Measurements from ENCODE around the gene TRIM32.
"Not testable (repeated sequence)": the region's sequence is repeated elsewhere in the genome, so short reads cannot be mapped to it uniquely, and the experiment has no call there.

The TRIM32 gene

DNA sequence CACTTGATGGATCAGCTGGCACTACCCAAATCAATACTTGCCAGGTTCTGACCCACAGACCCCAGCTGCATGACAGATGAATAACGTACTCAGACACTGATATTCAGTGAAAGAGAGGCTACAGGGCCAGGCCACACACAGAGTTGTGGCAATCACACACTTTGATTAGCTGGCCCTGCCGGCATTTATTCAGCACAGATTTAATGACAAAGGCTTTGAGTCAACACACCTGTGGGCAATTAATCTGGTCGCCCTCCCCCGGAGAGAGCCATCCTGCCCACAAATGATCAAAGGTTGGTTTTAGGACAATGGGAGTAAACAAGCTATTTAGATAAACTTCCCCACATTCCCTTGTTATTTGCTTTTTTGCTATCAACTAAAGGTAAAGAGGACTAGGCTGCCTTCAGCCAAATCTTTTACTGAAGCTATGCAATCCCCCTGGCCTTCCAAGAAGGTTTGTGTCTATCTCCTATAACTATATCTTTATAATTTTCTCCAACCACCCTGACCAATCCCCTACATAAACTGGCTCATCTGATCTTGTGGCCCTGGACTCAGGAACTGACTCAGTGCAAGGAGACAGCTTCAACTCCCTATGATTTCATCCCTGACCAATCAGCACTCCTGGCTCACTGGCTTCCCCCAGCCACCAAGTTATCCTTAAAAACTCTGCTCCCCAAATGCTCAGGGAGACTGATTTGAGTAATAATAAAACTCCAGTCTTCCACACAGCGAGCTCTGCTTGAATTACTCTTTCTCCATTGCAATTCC is 12.7 kb upstream of the TRIM32 start:
- DNase-seq = no peak

DNA sequence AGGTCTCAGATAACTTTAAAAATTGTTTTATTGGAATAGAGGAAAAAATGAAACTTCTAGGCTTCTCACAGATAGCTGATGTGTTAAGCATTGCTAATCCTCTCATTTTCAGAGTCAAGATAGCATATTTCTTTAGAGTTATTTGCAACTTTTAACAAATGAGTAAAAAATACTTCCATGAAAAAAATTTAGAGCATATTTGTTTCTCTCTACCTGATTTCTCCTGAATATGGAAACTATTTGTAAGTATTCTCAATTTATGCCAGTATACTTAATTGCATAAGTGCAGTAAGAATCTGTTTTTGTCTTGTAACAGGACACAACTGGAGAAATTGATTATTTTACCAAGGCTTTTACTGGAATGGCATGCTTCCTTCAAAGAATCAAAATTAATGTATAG is 3.6 kb upstream of the TRIM32 start:
- no peak for DNase-seq

DNA sequence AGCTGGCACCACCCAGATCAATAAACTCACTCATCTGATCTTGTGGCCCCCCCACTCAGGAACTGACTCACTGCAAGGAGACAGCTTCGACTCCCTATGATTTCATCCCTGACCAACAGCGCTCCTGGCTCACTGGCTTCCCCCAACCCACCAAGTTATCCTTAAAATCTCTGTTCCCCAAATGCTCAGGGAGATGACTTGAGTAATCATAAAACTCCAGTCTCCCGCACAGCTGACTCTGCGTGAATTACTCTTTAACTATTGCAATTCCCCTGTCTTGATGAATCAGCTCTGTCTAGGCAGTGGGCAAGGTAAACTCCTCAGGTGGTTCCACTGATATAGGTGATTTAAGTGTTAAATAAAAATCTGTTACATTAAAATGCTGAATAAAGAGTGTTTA is 1.9 kb upstream of the TRIM32 start:
- no peak for DNase-seq

DNA sequence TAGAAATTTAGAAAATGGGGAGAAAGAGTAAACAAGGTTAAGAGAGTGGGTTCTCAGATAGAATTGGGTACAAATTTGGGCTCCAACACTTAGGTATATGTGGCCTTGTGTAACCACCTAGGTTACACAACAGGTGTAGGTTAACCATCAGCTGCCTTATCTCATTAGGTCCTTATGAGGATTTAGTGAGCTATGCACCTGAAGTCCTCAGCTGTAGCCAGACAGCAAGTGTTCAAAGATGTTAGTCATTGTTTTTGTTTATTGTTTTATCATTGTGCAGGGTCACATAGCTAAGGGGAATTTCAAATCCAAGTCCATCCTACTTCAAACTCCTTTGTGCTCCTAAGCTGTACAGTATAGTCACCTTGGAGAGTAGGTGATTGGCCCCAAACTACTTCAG is 970 bp upstream of the TRIM32 start:
- DNase-seq = no peak

DNA sequence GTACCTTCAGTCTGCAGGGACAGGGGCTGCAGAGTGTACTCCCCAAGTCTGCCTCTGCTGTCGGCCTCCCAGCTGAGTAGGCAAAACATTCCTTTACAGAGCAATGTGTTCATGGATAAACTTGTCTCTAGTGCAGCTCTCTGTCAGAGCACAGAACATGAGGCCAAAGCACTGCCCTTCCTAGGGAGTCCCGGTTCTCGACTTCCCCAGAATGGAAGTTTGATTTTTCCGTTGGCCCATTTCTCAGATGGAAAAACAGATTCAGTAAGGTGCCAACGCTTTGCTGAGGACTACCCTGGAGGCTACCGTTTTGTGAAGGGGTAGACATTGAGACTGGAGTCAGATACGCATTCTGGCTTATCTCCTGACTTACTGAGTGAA is 422 bp upstream of the TRIM32 start:
- DNase-seq = no peak

DNA sequence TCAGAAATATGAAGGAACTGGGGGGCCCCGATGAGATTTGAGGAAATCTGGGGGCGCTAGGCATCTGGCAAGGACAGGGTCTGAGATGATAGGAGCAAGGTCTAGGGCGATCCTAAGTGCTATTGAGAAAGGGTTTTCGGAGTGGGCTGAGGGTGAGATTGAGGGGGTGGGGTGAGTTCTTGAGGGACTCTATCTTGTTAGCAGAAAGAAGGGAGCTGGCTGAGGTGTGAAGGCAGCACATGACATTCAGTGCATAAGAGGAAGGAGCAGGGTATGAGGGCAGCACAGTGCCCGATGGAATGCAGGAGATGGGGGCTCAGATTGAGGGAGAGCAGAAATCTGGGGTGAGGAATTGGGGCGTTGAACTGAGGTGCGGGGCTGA is 640 bp downstream of the TRIM32 start:
- no peak for DNase-seq

DNA sequence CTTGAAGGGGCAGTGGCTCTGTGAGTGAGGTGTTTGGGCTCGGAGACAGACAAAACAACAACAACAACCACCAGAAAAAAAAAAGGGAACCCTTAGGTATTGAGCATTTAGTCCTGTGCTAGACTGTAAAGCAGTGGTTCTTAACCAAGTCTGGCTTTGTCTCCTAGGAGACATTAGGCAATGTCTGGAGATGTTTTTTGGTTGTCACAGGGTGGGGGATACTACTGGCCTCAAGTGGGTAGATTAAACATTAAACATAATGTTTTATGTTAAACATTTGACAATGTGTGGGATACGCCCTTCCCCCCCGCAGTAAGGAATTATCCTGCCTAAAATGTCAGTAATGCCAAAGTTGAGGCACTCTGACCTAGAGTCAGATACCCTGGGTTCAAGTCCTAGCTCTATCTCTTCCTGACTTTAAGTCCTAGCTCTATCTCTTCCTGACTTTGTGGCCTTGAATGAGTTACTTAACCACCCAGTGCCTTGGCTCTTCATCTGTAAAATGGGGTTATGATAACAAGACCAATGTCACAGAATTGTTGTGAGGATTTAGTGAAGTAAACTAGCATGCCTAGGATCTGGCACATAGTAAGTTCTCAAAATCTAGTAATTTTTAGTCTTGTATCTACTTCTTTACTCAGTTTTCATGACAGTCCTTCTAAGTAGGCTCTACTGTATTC is 1.8 kb downstream of the TRIM32 start:
- DNase-seq = no peak

DNA sequence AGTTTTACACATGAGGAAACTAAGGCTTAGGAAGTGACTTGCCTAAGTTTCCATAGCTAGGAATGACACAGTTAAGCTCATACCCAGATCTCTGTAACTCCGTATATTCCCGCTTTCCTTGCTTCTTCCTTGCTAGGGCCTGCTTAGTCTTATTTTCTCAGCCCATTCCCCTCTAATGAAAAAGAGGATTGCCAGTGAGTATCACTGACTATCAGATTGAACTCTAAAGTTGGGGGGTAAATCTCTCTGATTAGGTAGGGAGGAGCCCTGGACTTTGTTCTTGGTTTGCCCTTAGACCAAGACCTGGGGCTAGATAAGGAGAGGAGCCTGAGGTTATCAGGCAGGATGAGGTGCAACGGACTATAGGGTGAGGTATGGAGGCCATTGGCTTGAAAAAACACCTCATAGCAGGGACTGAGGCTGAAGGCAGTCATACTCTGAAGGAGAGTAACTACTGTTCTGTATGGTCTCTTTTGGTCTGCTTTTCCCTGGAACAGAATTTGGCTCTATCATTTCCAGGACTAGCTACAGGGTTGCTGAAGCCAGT is 2.5 kb downstream of the TRIM32 start:
- DNase-seq = no peak

DNA sequence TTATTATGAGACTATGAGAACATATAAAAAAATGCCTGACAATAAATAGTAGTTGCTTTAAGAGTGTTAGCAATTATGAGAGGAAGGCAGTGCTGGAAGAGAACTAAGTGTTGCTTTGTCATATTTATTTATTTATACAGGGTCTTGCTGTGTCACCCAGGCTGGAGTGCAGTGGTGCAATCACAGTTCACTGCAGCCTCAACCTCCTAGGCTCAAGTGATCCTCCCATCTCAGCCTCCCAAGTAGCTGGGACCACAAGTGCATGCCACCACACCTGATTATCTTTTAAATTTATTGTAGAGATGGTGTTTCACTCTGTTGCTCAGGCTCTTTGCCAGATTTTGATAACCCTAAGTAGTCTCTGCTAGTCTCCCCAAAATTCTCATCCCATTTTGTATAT is 3.7 kb downstream of the TRIM32 start:
- DNase-seq = not testable (repeated sequence)

DNA sequence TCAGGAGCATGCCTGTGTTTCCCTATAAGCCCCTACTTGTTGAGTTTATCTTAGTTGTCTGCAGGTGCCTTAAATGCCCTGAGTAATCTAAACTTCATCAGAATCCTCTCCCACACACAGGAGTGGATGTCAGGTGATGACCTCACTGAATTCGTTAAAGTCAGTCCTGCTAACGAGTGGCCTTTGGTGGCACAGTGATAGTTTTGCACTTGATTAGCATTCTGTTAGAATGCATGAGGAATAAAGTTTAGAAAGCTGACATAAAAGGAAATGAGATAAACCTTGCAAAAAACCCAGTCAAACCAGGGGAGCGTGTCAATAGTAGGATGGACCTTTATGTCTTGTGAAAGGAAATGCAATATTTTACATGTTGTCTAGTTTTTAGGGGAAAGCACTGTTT is 4.5 kb downstream of the TRIM32 start:
- no peak for DNase-seq

DNA sequence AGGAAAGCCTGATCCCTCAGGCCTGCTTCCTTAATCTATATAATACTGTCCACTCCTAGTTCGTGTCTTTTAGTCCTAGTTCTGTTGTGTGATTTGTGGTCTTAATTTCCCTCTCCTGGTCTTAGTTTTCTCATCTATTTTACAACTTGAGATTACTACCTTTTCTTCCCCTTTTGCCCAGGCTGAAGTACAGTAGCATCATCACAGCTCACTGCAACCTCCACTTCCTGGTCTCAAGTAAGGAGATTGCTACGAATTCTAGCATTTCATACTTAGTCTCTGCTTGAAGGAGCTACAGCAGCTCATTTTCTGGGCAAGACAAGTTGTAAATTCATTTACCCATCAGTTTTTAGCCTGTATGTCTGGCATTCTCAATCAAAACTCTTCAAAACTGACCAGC is 5.5 kb downstream of the TRIM32 start:
- no peak for DNase-seq

DNA sequence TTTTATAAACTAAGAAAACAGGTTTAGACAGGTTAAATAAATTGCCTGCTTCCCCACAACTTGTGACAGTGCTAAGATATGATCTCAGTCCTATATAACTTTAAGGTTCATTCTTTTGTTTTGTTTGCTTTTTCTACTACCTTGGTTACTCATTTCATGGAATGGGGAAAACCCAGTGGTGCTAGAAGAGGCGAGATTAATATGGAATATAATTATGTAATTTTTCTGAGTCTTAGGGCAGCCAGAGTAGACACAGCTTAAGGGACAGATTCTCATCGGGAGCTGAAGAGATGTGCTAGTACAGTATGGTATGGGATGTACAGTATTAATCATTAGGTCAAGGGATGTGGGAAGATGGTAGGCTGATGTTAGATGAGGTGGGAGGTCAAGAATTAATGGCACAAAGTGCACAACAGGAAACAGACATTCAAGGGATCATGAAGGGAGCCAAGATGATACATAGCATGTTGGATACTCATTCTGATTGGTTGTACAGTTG is 6.2 kb downstream of the TRIM32 start:
- DNase-seq = no peak

DNA sequence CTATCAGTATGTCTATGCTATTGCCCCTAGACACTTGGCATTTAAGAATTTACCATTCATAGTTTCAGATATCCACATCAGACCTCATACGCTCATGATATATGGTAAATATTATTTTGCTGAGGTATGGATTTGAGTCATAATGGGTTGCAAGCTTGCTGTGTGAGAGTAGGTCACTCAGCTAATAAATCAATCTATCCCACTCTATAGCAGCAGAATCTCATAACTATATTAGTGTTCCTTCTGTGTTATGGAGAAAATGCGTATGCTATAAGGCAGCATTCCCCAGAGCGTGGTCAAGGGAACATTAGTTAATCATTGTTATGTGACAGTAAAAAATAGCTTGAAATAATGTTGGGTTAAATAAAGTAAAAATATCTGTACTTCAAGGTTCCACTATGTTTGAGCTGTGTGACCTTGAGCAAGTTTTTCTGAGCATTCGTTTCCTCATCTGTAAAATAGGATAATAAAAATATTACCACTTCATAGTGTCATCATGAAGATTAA is 7.7 kb downstream of the TRIM32 start:
- DNase-seq = no peak

DNA sequence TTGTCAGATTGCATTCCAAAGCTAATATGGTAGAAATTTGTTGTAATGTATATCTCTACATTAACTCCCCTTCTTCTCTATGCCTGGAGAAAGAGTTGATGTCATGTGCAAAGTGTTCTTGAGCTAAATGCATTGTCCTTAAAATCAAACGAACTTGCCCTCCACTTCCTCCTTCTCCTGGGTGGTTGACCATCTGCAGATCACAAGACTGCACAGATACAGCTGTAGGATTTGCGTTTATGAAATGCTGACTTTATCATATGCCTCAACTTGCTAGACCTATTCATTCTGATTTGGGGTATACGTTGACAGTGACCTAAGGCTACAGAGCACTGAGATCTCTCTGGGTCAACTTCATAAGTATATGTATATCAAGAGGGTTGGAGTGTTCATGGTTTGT is 8.3 kb downstream of the TRIM32 start:
- no peak for DNase-seq

DNA sequence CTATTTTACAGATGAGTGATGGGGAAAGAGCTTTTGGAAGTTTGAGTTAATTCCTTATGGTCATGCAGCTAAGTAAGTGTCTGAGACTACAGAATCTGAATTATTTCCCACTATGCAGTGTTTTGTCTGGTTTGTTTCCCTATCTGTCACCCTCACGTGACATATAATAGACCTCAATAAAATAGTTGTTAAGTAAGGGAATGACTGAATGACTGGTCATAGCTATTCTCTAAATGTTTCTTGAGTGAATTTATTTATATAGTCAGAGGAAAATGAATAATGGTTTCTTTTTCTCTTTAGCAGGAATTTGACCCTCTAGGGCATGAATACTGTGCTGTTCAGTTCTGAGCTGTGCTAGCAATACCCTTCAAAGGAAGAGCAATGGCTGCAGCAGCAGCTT is 10.3 kb downstream of the TRIM32 start:
- DNase-seq = no peak

DNA sequence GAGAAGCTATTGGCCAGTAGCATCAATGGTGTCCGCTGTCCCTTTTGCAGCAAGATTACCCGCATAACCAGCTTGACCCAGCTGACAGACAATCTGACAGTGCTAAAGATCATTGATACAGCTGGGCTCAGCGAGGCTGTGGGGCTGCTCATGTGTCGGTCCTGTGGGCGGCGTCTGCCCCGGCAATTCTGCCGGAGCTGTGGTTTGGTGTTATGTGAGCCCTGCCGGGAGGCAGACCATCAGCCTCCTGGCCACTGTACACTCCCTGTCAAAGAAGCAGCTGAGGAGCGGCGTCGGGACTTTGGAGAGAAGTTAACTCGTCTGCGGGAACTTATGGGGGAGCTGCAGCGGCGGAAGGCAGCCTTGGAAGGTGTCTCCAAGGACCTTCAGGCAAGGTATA is 10.8 kb downstream of the TRIM32 start:
- no peak for DNase-seq

DNA sequence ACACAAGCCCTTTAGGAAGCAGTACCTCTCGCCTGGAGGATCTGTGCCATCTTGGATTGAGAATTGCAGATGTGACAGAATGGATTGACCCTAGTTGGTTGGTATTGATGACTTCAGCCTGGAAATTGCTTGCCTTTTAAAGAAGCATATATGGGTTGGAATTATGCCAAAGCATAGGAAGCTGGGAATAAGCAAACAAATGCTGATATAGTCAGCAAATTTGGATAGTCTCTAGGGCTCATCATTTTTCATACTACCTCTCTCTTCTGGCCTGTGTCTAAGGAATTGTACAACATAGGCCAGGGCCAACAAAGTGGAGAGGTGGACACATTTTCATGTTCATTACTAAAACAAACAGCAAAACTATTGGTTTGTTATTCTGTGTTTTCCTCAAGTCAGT is 13.2 kb downstream of the TRIM32 start:
- no peak for DNase-seq

DNA sequence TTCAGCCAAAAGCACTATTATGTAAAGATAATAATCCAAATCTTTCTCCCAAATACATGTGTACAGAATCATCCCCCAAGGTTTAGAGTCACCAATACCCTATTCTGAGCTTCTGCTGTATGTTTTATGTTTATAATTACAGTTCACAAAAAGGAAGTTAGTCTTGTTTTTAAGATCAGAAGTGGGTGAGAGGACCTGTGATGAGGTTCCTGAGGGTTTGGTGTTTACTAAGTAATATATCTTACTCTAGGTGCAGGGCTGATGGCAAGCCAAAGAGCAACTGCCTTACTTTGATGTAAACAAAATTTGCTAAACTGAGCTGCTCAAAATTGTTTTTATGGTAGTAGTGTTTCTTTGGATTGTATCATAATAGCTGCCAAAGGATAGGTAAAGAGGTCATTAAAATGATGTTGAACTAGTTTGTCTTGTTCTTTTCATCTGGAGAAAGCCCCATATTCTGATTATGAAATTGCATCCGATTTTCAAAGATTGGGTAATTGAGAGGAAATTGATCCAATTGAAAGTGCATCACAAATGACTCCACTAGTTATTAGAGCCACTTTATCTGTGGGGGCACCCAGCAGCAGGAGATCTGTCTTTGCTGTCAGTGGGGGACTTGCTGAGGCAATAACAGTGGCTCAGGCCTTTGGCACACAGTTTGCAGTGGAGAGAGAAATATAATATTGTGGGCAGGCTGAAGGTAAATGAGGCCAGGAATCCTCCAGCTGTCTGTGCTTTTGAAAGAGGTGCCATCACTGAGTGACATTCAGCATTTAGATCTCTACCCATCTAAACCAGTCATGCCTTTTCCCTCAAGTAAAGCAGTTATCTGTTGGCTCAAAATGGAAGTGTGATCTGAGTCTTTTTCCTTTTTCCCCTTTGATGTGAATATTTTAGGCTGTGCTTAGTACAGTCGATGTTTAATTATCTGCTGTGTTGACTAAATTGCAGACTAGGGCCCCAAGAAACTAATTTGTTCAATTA is 14.1 kb downstream of the TRIM32 start:
- no peak for DNase-seq

DNA sequence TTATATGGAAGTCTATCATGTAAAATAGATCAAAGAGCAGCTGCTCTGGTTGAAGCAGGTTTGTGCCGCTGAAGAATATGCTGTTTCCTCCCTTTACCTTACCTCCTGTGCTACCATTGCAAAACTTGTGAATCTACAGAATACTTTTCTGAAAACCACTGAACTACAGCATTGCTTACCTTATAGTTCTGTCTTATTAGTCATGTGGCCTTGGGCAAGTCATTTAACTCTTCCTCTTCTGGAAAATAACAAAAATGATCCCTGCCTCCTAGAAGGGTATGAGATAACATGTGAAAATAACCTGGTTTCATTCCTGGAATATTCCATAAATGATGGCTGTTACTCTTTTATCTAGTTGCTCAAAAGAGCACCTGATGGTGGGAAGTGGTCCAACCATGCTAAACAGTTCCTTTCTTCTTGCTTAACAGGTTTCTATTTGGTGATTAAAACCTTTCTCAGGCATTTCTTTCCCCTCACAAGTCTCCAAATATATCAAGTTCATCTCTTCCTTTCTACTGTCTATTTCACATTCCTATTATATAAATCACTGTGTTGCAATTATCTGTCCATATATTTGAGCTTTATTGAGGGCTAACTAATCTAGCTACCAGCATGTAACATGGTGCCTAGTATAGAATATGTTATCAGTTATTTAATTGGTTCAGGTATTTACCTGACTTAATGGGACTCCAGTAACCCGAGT is 15.0 kb downstream of the TRIM32 start:
- DNase-seq = no peak

DNA sequence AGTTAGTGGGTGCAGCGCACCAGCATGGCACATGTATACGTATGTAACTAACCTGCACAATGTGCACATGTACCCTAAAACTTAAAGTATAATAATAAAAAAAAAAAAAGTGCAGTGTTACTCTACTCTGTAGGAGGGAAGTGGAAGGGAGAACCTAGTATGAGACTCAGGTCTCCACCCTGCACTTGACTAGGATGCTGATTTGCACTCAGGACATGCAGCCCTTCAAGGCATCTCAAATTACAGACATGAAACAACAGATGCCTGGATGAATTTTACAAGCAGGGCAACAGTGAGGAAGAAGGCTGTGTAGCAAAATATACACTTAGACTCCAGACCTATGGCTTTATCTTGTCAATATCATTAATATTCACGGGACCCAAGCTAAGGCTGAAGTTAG is 16.5 kb downstream of the TRIM32 start:
- DNase-seq = no peak

DNA sequence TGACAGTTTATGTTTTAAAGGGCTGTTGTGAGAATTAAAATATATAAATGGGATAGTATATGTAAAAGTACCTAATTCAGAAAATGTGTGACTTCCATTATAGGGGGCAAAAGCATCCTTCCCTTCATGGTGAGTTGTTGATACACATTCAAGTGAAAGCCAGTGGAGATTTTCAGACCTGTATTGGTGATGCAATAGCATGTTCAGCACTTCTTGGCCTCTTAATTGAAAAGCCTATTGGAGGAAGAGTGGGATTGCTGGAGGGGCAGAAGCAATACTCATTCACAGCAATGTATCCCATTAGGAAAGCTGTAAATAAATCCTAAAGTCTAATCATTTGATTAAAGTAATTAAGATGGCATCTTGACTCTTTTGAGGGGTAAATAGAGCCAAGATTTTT is 17.4 kb downstream of the TRIM32 start:
- DNase-seq = no peak

DNA sequence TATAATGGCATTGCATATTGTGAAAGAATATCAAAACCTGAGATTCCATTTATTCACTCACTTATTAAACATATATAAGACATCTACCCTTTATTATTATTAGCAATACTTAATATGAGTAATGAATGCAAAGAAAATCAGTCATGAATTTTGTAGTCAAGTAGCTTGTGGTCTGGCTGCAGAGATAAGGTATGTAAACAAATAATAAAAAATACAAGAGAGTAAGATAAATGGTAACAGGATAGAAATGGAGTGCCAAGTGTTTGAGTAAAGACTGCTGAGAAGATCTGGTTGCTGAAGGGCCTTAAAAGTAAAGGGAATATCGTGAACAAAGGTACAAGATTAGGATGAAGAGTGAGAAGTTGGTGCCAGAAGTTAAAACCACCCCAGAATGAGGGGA is 18.4 kb downstream of the TRIM32 start:
- DNase-seq = no peak

All from GOT3 (cell line).